ENCODE data around the gene TMSB4Y. TPM values are rescaled to one million over a fixed set of nuclear protein-coding genes. Genes with fewer than 3 reads are reported as not detected.

Gene TMSB4Y
- total RNA-seq: 20.5 TPM

DNA sequence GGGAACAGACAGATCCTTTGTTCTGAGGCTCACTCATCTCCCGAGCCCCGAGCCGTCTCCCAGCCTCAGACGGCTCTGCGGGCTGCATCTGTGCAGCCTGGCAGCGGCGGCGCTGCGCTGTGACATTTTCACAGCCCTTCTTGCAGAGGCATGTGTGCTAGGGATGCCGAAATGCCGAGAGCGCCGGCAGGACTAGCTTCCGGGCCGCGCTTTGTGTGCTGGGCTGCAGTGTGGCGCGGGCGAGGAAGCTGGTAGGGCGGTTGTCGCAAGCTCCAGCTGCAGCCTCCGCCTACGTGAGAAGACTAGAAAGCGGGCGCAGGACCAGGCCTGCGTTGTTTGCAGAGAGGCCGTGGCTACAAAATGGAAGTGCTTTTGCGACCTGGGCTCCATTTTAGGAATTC is at the start of gene TMSB4Y:
Gene TMSB4Y (plus strand): TSS at position 332 of the 401 bp plus-strand sequence.

Other genes starting within 250 kb of the TMSB4Y start
- 40.1 TPM for gene UTY, start 223.9 kb upstream of the TMSB4Y start, total RNA-seq